Fibroblast of mammary gland (primary cell): ENCODE measurements around the gene SPG11.

Experiments
- DNase-seq: peaks from one replicate; pipeline ENCODE4 v3.0.0-alpha.2; 2010; ENCODE audit warnings: low read depth
- H3K4me3 ChIP-seq: 2 replicates; pipeline ENCODE4 v1.5.1; 2011; ENCODE audit warnings: low read depth, mild to moderate bottlenecking, low read length, moderate library complexity; ENCODE audit not compliant: control insufficient read depth
- CTCF ChIP-seq: conservative IDR thresholded peaks from 2 replicates; pipeline ENCODE4 v1.5.1; 2011; ENCODE audit warnings: low read depth, low read length, inconsistent platforms; ENCODE audit not compliant: control insufficient read depth, insufficient read depth

The SPG11 gene

GRCh38 chr15:44527241-44527640, 136.2 kb downstream of the SPG11 start:
- H3K4me3 ChIP-seq = no peak overlapping the region
- TF ChIP-seq CTCF = no peak
- DNase-seq = no peak

- no peak overlapping the region for H3K4me3 ChIP-seq
- no peak for TF ChIP-seq CTCF
- DNase-seq = no peak
Observed at GRCh38 chr15:44525018-44525417, 138.4 kb downstream of the SPG11 start.

- TF ChIP-seq CTCF = no peak
- DNase-seq = no peak
- no peak overlapping the region for H3K4me3 ChIP-seq
Observed at GRCh38 chr15:44519537-44519936, 143.9 kb downstream of the SPG11 start.

GRCh38 chr15:44516436-44516835, 147.0 kb downstream of the SPG11 start:
- no peak for TF ChIP-seq CTCF
- no peak for DNase-seq
- no peak overlapping the region for H3K4me3 ChIP-seq
